ENCODE measurements around the gene DNAH6.

The DNAH6 gene

DNA sequence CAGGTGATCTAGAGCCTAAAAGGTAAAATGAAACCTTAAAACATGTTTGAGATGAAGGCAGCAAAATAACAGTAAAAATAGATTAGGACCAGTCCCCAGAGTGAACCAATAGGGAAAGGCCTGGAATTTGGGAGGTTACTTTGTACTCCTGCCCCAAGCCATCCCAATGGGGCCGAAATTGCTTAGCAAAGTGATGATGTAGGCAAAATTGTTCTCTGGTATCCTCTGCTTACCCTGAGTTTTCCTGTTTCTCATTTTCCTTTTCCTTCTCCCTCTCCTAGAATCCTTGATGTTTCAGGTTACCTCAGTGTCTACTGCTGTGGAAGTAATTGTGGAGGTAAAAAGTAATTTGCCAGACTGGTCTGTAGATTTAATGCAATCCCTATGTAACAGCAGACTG, 271.7 kb downstream of the DNAH6 start:
- Histone ChIP-seq H3K36me3 (no peaks in the 10 kb centered on the region), H3K4me3 (ENCODE audit: low read depth, low read length) (no peak overlapping the region), H3K27ac (no peak overlapping the region), H3K27me3 (ENCODE audit: insufficient read depth, low read depth, severe bottlenecking) (no peaks in the 10 kb centered on the region), H3K9me3 (ENCODE audit: severe bottlenecking) (no peaks in the 10 kb centered on the region)
- no peak for DNase-seq
- TF ChIP-seq, protein P1, sequence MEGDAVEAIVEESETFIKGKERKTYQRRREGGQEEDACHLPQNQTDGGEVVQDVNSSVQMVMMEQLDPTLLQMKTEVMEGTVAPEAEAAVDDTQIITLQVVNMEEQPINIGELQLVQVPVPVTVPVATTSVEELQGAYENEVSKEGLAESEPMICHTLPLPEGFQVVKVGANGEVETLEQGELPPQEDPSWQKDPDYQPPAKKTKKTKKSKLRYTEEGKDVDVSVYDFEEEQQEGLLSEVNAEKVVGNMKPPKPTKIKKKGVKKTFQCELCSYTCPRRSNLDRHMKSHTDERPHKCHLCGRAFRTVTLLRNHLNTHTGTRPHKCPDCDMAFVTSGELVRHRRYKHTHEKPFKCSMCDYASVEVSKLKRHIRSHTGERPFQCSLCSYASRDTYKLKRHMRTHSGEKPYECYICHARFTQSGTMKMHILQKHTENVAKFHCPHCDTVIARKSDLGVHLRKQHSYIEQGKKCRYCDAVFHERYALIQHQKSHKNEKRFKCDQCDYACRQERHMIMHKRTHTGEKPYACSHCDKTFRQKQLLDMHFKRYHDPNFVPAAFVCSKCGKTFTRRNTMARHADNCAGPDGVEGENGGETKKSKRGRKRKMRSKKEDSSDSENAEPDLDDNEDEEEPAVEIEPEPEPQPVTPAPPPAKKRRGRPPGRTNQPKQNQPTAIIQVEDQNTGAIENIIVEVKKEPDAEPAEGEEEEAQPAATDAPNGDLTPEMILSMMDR (IDR thresholded peaks at IDR 0.05; ENCODE audit: low read depth, low read length), result no peak

DNA sequence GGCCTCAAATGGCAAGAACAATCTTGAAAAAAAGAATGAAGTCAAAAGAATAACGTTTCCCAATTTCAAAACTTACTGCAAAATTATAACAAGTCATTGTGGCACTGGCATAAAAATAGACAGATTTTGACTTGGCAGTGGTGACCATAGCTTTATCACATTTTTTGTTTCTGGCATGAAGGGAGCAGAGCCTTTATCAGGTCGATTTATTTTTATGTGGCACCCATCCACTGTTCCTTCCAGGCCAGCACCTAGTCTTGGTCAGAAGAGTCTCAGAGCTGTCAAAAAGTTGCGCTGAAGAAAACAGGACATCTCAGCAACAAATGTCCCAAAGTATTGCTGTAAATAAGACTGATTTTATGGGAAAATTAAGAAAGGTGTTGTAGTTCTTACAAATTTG, 272.2 kb downstream of the DNAH6 start:
- TF ChIP-seq, protein P1 (IDR thresholded peaks at IDR 0.05; ENCODE audit: low read depth, low read length), result no peak
- no peaks in the 10 kb centered on the region for H3K36me3 ChIP-seq
- peaks cover 1% of the 10 kb centered on the region for H3K9me3 ChIP-seq (ENCODE audit: severe bottlenecking)
- no peak for DNase-seq
- no peak overlapping the region for H3K4me3 ChIP-seq (ENCODE audit: low read depth, low read length)
- no peak overlapping the region for H3K27ac ChIP-seq
- H3K27me3 ChIP-seq (ENCODE audit: insufficient read depth, low read depth, severe bottlenecking), result no peaks in the 10 kb centered on the region

DNA sequence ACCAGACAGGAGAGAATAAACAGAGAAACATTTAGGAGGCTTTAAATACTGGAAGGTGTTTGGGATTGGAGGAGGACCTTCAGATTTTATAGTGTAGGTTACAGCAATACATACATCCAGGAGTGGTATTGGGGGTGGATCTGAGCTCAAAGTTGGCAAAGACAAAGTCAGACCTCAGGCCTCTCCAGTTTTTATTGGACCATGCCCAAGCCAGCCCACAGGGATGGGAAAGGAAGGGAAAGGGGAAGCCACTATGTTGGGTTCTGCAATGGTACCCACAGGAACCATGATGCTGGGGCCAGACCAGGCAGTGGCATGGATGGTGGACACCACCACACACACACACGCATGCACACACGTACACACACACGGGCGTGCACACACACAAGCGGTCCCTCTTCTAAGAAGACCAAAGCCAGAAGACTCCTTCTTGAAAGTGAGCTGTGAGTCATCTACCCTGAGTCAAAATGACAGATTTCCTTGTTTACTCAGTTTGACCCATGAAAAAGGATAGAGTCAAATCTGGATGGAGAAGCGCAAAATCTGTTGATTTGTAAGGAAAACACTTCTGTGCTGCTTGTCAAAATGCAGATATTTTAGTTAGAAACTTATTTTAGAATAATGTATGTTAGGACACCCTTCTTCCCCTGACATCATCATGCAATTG, 276.7 kb downstream of the DNAH6 start:
- Histone ChIP-seq H3K27me3 (ENCODE audit: insufficient read depth, low read depth, severe bottlenecking) (no peaks in the 10 kb centered on the region), H3K9me3 (ENCODE audit: severe bottlenecking) (peaks cover 3% of the 10 kb centered on the region), H3K4me3 (ENCODE audit: low read depth, low read length) (no peak overlapping the region), H3K27ac (no peak overlapping the region), H3K36me3 (no peaks in the 10 kb centered on the region)
- DNase-seq, result no peak
- TF ChIP-seq, protein P1 (IDR thresholded peaks at IDR 0.05; ENCODE audit: low read depth, low read length), result no peak

DNA sequence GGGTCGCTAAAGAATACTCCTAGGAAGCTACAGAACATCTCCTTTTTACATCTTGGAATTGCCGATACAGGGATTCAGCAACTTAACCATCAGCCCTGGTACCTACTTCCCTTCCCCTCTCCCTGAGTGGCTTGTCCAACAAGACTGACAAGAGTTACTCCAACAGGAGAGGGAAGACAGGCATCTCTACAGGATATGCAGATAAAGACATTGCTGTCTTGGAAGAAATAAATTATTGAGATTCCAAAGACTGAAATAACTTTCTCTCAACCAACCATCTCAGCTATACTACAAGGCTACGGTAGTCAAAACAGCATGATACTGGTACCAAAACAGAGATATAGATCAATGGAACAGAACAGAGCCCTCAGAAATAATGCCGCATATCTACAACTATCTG, 277.3 kb downstream of the DNAH6 start:
- Histone ChIP-seq H3K27ac (no peak overlapping the region), H3K27me3 (ENCODE audit: insufficient read depth, low read depth, severe bottlenecking) (no peaks in the 10 kb centered on the region), H3K4me3 (ENCODE audit: low read depth, low read length) (no peak overlapping the region), H3K36me3 (no peaks in the 10 kb centered on the region), H3K9me3 (ENCODE audit: severe bottlenecking) (peaks cover 3% of the 10 kb centered on the region)
- no peak for DNase-seq
- TF ChIP-seq, protein P1 (IDR thresholded peaks at IDR 0.05; ENCODE audit: low read depth, low read length), result no peak

DNA sequence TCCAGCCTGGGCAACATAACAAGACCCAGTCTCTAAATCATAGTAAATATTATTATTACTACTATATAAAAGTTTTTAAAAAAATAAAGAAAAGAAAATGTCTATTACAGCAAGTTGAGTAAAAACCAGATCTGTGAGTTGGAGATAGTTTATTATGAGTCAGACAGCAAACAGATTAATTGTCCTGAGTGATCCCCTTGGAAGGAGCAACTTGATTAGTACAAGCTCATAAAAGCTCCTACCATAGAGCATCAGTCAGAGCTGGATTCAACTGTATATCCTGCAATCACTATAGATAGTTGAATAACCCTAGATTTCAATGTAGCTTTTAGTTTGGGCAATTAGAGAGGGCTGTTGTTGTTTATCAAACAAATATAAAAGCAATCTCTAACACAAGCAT, 280.5 kb downstream of the DNAH6 start:
- Histone ChIP-seq H3K27ac (no peak overlapping the region), H3K27me3 (ENCODE audit: insufficient read depth, low read depth, severe bottlenecking) (no peaks in the 10 kb centered on the region), H3K36me3 (no peaks in the 10 kb centered on the region), H3K4me3 (ENCODE audit: low read depth, low read length) (no peak overlapping the region), H3K9me3 (ENCODE audit: severe bottlenecking) (peaks cover 3% of the 10 kb centered on the region)
- TF ChIP-seq, protein P1 (IDR thresholded peaks at IDR 0.05; ENCODE audit: low read depth, low read length), result no peak
- no peak for DNase-seq

DNA sequence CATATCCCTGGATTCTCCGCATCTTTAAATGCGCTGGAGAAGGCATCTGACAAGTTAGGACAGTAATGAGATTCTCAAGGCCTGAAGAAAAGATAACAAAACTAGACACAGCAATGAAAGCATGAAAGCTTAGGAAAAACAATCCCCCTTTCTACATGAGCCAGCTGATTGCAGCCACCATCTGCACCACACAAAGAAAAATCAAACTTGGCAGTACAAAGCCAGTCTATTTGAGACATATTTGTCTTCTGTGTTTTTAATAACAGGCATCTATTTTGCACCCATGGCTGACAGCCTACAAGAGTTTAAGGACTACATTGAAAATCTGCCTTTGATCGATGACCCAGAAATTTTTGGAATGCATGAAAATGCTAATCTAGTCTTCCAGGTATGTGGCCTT, 281.0 kb downstream of the DNAH6 start:
- Histone ChIP-seq H3K4me3 (ENCODE audit: low read depth, low read length) (no peak overlapping the region), H3K36me3 (no peaks in the 10 kb centered on the region), H3K9me3 (ENCODE audit: severe bottlenecking) (peaks cover 3% of the 10 kb centered on the region), H3K27me3 (ENCODE audit: insufficient read depth, low read depth, severe bottlenecking) (no peaks in the 10 kb centered on the region), H3K27ac (no peak overlapping the region)
- no peak for DNase-seq
- TF ChIP-seq, protein P1 (IDR thresholded peaks at IDR 0.05; ENCODE audit: low read depth, low read length), result no peak

All from WERI-Rb-1 (cell line).